Panc1 (cell line): Measurements from ENCODE around the gene LRTM1. TPM values are rescaled to one million over a fixed set of nuclear protein-coding genes. Genes with fewer than 3 reads are reported as not detected.

Experiments
- ATAC-seq: fragments of 200-7000 bp; cut with Tn5 transposase; 2 replicates; pipeline ENCODE4 v1.9.1; 2020; ENCODE audit warnings: mild to moderate bottlenecking, moderate library complexity
- BruUV-seq: library from RNA; stranded (reverse); fragments of 400-500 nt; replicated peaks from 2 replicates; lab custom pipeline; 2021; lab: Mats Ljungman, UMichigan
- CTCF ChIA-PET: fragments of 300-600 bp; sonication (Branson Sonifier 250); formaldehyde crosslinking; loops from one replicate; lab custom pipeline; 2022; ENCODE audit warnings: antibody characterized with exemption; lab: Charles Lee
- POLR2A ChIA-PET: fragments of 300-600 bp; sonication (Branson Sonifier 250); formaldehyde crosslinking; loops from one replicate; lab custom pipeline; 2022; ENCODE audit warnings: antibody characterized with exemption; lab: Charles Lee
- DNase-seq: peaks from one replicate; pipeline ENCODE4 v3.0.0-alpha.2; 2010; ENCODE audit warnings: low read depth, low spot score
- H3K27ac ChIP-seq: 2 replicates; pipeline ENCODE4 v1.5.1; 2011; ENCODE audit warnings: mild to moderate bottlenecking, low read length, inconsistent platforms
- H3K27me3 ChIP-seq: fragments of 200-500 bp; sonication (Bioruptor generic); 2 replicates; pipeline ENCODE4 v1.6.0; 2014; ENCODE audit warnings: low read length, inconsistent platforms; ENCODE audit not compliant: control insufficient read depth, insufficient read depth
- H3K36me3 ChIP-seq: fragments of 200-500 bp; sonication (Bioruptor generic); 2 replicates; pipeline ENCODE4 v1.5.1; 2014; ENCODE audit warnings: inconsistent platforms, mild to moderate bottlenecking, low read length, moderate library complexity; ENCODE audit not compliant: control insufficient read depth, insufficient read depth
- H3K4me1 ChIP-seq: 2 replicates; pipeline ENCODE4 v1.5.1; 2011; ENCODE audit warnings: inconsistent platforms, mild to moderate bottlenecking, low read length, moderate library complexity; ENCODE audit not compliant: control insufficient read depth, insufficient read depth
- H3K4me3 ChIP-seq, 2 experiments: 2 replicates each; pipeline ENCODE4 v1.5.1; 2011 to 2012; ENCODE audit warnings: low read depth in 2 of 2, low read length in 2 of 2, mild to moderate bottlenecking in 2 of 2, inconsistent platforms in 1 of 2, moderate library complexity in 1 of 2
- H3K9me3 ChIP-seq: fragments of 200-500 bp; sonication (Bioruptor generic); 2 replicates; pipeline ENCODE4 v1.5.1; 2014; ENCODE audit warnings: low read depth, mild to moderate bottlenecking, inconsistent platforms, low read length, moderate library complexity; ENCODE audit not compliant: control insufficient read depth, insufficient read depth
- POLR2AphosphoS5 ChIP-seq: IDR thresholded peaks from 2 replicates; pipeline ENCODE4 v1.6.1; 2012; ENCODE audit warnings: mild to moderate bottlenecking, low read depth, low read length, moderate library complexity
- SIN3A ChIP-seq: IDR thresholded peaks from 2 replicates; pipeline ENCODE4 v1.6.1; 2012; ENCODE audit warnings: low read depth, mild to moderate bottlenecking, low read length, moderate library complexity, borderline replicate concordance; ENCODE audit not compliant: insufficient read depth
- TCF7L2 ChIP-seq: IDR thresholded peaks from 2 replicates; pipeline ENCODE4 v1.6.1; 2011; ENCODE audit warnings: mild to moderate bottlenecking, low read depth, low read length, inconsistent platforms
- in situ Hi-C: cut with HindIII; loops from 2 replicates; pipeline ENCODE4 v1.10.0; 2016; ENCODE audit warnings: low sequenced_read_pairs, low pct_unique_long_range_greater_than_20kb
- intact Hi-C: fragments of 100-400 bp; cut with micrococcal nuclease; formaldehyde crosslinking; loops from one replicate; pipeline ENCODE4 v1.10.0; 2022; ENCODE audit not compliant: unreplicated experiment
- total RNA-seq: library from RNA; stranded (reverse); gene quantifications from one replicate; pipeline ENCODE4 v1.2.1, GENCODE V29; 2021; ENCODE audit not compliant: unreplicated experiment
- TF ChIP-seq, protein P1 (sequence below): fragments of 450-650 bp; IDR thresholded peaks from 2 replicates; pipeline ENCODE4 v1.5.1; 2017; ENCODE audit warnings: mild to moderate bottlenecking
- TF ChIP-seq, protein P2 (sequence below), 2 experiments: IDR thresholded peaks; 2 replicates each; pipeline ENCODE4 v1.6.1; 2011 to 2012; ENCODE audit warnings: low read depth in 2 of 2, control low read depth in 1 of 2, low read length in 1 of 2, mild to moderate bottlenecking in 1 of 2, moderate library complexity in 1 of 2; ENCODE audit not compliant: insufficient read depth in 1 of 2

Gene LRTM1
- total RNA-seq, 1 experiment from 2014 or later = not detected

DNA sequence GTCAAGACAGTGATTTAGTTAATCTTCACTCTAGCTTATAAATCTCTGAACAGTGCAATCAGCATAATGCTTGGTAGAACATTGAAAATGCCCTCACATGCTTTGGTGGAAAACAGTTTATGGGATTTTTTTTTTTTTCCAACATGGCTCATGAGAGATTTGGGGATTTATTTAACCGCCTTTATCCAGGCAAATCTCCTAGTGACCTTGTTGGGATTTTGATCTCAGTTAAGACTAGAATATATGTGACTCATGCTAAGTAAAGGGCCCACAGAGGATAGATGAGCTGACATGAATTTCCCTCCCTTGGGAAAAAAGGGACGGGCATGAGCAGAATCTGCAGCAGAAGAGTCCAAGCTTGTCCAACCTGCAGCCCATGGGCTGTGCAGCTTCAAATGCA is 18.7 kb downstream of the LRTM1 start:
- Histone ChIP-seq H3K27ac (no peak overlapping the region), H3K4me3 (no peak overlapping the region), H3K4me1 (no peaks in the 10 kb centered on the region), H3K36me3 (no peaks in the 10 kb centered on the region), H3K27me3 (no peaks in the 10 kb centered on the region), H3K9me3 (no peaks in the 10 kb centered on the region)
- TF ChIP-seq TCF7L2 = no peak
- TF ChIP-seq, protein P1, sequence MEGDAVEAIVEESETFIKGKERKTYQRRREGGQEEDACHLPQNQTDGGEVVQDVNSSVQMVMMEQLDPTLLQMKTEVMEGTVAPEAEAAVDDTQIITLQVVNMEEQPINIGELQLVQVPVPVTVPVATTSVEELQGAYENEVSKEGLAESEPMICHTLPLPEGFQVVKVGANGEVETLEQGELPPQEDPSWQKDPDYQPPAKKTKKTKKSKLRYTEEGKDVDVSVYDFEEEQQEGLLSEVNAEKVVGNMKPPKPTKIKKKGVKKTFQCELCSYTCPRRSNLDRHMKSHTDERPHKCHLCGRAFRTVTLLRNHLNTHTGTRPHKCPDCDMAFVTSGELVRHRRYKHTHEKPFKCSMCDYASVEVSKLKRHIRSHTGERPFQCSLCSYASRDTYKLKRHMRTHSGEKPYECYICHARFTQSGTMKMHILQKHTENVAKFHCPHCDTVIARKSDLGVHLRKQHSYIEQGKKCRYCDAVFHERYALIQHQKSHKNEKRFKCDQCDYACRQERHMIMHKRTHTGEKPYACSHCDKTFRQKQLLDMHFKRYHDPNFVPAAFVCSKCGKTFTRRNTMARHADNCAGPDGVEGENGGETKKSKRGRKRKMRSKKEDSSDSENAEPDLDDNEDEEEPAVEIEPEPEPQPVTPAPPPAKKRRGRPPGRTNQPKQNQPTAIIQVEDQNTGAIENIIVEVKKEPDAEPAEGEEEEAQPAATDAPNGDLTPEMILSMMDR = no peak
- no peak for TF ChIP-seq POLR2AphosphoS5
- TF ChIP-seq, protein P2, sequence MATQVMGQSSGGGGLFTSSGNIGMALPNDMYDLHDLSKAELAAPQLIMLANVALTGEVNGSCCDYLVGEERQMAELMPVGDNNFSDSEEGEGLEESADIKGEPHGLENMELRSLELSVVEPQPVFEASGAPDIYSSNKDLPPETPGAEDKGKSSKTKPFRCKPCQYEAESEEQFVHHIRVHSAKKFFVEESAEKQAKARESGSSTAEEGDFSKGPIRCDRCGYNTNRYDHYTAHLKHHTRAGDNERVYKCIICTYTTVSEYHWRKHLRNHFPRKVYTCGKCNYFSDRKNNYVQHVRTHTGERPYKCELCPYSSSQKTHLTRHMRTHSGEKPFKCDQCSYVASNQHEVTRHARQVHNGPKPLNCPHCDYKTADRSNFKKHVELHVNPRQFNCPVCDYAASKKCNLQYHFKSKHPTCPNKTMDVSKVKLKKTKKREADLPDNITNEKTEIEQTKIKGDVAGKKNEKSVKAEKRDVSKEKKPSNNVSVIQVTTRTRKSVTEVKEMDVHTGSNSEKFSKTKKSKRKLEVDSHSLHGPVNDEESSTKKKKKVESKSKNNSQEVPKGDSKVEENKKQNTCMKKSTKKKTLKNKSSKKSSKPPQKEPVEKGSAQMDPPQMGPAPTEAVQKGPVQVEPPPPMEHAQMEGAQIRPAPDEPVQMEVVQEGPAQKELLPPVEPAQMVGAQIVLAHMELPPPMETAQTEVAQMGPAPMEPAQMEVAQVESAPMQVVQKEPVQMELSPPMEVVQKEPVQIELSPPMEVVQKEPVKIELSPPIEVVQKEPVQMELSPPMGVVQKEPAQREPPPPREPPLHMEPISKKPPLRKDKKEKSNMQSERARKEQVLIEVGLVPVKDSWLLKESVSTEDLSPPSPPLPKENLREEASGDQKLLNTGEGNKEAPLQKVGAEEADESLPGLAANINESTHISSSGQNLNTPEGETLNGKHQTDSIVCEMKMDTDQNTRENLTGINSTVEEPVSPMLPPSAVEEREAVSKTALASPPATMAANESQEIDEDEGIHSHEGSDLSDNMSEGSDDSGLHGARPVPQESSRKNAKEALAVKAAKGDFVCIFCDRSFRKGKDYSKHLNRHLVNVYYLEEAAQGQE (IDR thresholded peaks at IDR 0.05; ENCODE audit: insufficient read depth in 1 of 2, low read depth in 2 of 2, low read length in 1 of 2) = no peak
- TF ChIP-seq SIN3A = no peak
- intact Hi-C loops = no loop called here
- DNase-seq (no peak), ATAC-seq (no peak)
- BruUV-seq = no TSS peak
- ChIA-PET CTCF (no interaction called here), POLR2A (no interaction called here)
- in situ Hi-C loops = no loop called here

DNA sequence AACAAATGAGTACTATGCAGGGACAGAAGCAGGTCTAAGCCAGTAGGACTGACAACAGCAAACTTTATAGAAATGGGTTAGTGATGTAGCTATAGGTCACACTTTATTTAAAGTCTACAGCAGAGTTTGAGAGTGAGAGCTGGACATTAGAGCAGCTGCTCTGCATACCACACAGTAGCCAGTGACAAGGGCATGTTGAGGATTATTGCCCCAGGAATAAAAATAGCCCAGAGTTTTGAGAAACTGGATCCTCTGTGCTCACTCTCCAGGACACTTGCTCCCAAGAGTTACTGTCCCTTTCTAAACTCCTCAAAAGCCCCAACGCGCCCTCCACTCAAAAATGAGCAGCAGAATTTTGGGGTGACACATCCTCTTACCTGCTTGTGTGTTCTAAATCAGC is 21.1 kb downstream of the LRTM1 start:
- in situ Hi-C loops (no loop called here), intact Hi-C loops (no loop called here)
- ATAC-seq (no peak), DNase-seq (no peak)
- Histone ChIP-seq H3K4me1 (no peaks in the 10 kb centered on the region), H3K4me3 (no peak overlapping the region), H3K9me3 (no peaks in the 10 kb centered on the region), H3K27me3 (no peaks in the 10 kb centered on the region), H3K36me3 (no peaks in the 10 kb centered on the region), H3K27ac (no peak overlapping the region)
- TF ChIP-seq POLR2AphosphoS5 (no peak), SIN3A (no peak), TCF7L2 (no peak)
- TF ChIP-seq, protein P2 (IDR thresholded peaks at IDR 0.05; ENCODE audit: insufficient read depth in 1 of 2, low read depth in 2 of 2, low read length in 1 of 2) = no peak
- TF ChIP-seq, protein P1 = no peak
- CTCF ChIA-PET = no interaction called here
- BruUV-seq = no TSS peak
- POLR2A ChIA-PET = interaction anchor here (0.6 kb wide), 1 partner anchor 12 kb away, joined by 3 read pairs; no protein-coding TSS in a partner anchor
